Prostate gland (tissue), 2 donors: Measurements from ENCODE around the gene MICU1. TPM values are rescaled to one million over a fixed set of nuclear protein-coding genes. Genes with fewer than 3 reads are reported as not detected.

Source experiments
- DNase-seq: peaks from one replicate; pipeline ENCODE4 v3.0.0-alpha.2; 2019; ENCODE audit warnings: low spot score
- H3K27ac ChIP-seq, 2 donors: fragments of 200-600 bp; sonication (generic); 2 replicates each; pipeline ENCODE4 v1.5.1; 2017 to 2019
- H3K27me3 ChIP-seq: fragments of 200-600 bp; sonication (generic); replicated peaks from 2 replicates; pipeline ENCODE4 v1.5.1; 2019; ENCODE audit not compliant: insufficient read depth
- H3K36me3 ChIP-seq, 2 donors: fragments of 200-600 bp; sonication (generic); 1 replicate in 1 of 2; 2 replicates in 1 of 2; pipeline versions ENCODE4 v1.5.1 to v1.8.1; 2017 to 2019
- H3K4me1 ChIP-seq: fragments of 200-600 bp; sonication (generic); replicated peaks from 2 replicates; pipeline ENCODE4 v1.5.1; 2019
- H3K4me3 ChIP-seq, 2 donors: fragments of 200-600 bp; sonication (generic); 2 replicates each; pipeline ENCODE4 v1.5.1; 2017 to 2019
- H3K9me3 ChIP-seq: fragments of 200-600 bp; sonication (generic); 2 replicates; pipeline ENCODE4 v1.5.1; 2017
- POLR2A ChIP-seq: fragments of 450-650 bp; IDR thresholded peaks from one replicate; pipeline ENCODE4 v1.6.1; 2016; ENCODE audit warnings: antibody characterized with exemption, mild to moderate bottlenecking
- POLR2AphosphoS5 ChIP-seq: sonication (generic); formaldehyde crosslinking; IDR thresholded peaks from one replicate; pipeline ENCODE4 v1.6.1; 2017; ENCODE audit warnings: antibody characterized with exemption
- WGBS: methylation state at CpG from one replicate; pipeline ENCODE4 v1.1.5; 2018; 5-methylcytosine and 5-hydroxymethylcytosine counted together
- intact Hi-C: fragments of 100-400 bp; cut with DNase I; formaldehyde crosslinking; loops from one replicate; pipeline ENCODE4 v1.14.2; 2022
- total RNA-seq, 2 donors: library from RNA; depleted of rRNA; stranded (reverse); fragments of >200 nt; gene quantifications; one replicate each; pipeline ENCODE4 v1.1.0, GENCODE V29; 2016
- TF ChIP-seq, protein P1 (sequence below), 4 experiments: fragments of 200-600 bp in 2 of 4; fragments of 450-650 bp in 2 of 4; sonication (generic) in 2 of 4; IDR thresholded peaks; 1 replicate in 3 of 4; 2 replicates in 1 of 4; pipeline ENCODE4 v1.5.1; 2016 to 2019; ENCODE audit warnings: antibody characterized with exemption in 4 of 4, mild to moderate bottlenecking in 2 of 4, moderate library complexity in 2 of 4

MICU1 gene
- total RNA-seq, 2 donors from 2014 or later = 41.0 to 42.0 TPM

GRCh38 chr10:72645263-72645858, 19.5 kb upstream of the MICU1 start:
- H3K36me3 ChIP-seq = no peaks in the 10 kb centered on the region
- H3K27me3 ChIP-seq = no peaks in the 10 kb centered on the region
- no peak overlapping the region for H3K4me3 ChIP-seq
- WGBS = 81% methylated on average over 2 of the region's 2 CpGs
- no peak for DNase-seq
- TF ChIP-seq POLR2AphosphoS5 (no peak), POLR2A (no peak)
- TF ChIP-seq, protein P1, sequence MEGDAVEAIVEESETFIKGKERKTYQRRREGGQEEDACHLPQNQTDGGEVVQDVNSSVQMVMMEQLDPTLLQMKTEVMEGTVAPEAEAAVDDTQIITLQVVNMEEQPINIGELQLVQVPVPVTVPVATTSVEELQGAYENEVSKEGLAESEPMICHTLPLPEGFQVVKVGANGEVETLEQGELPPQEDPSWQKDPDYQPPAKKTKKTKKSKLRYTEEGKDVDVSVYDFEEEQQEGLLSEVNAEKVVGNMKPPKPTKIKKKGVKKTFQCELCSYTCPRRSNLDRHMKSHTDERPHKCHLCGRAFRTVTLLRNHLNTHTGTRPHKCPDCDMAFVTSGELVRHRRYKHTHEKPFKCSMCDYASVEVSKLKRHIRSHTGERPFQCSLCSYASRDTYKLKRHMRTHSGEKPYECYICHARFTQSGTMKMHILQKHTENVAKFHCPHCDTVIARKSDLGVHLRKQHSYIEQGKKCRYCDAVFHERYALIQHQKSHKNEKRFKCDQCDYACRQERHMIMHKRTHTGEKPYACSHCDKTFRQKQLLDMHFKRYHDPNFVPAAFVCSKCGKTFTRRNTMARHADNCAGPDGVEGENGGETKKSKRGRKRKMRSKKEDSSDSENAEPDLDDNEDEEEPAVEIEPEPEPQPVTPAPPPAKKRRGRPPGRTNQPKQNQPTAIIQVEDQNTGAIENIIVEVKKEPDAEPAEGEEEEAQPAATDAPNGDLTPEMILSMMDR (IDR thresholded peaks at IDR 0.05) = no peak
- no peaks in the 10 kb centered on the region for H3K4me1 ChIP-seq
- H3K9me3 ChIP-seq = no peaks in the 10 kb centered on the region
- H3K27ac ChIP-seq = no peak overlapping the region
- intact Hi-C loops = no loop called here

DNA sequence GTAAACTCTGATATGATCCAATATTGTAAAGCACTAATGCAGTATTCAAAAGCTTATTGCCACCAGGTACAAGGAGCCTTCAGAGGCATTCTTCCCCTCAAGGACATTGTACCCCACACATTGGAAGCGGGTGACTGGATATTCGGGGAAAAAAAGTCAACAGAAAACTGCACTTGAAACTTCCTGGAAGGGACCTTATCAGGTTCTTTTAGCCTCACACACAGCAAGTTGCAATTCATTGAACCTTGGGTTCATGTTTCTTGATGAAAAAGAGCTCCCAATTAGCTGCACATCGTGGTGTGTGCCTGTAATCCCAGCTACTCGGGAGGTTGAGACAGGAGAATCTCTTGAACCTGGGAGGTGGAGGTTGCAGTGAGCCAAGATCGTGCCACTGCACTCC, 16.4 kb upstream of the MICU1 start:
- intact Hi-C loops = no loop called here

GRCh38 chr10:72639441-72639873, 13.6 kb upstream of the MICU1 start:
- Histone ChIP-seq H3K4me3 (no peak overlapping the region), H3K27me3 (no peaks in the 10 kb centered on the region), H3K36me3 (no peaks in the 10 kb centered on the region), H3K9me3 (no peaks in the 10 kb centered on the region), H3K27ac (no peak overlapping the region), H3K4me1 (no peaks in the 10 kb centered on the region)
- intact Hi-C loops = no loop called here
- no peak for DNase-seq
- TF ChIP-seq POLR2AphosphoS5 (no peak), POLR2A (no peak)
- TF ChIP-seq, protein P1 (IDR thresholded peaks at IDR 0.05) = no peak
- WGBS = 86% methylated on average over 5 of the region's 5 CpGs

More for the DNA sequence above, 16.4 kb upstream of the MICU1 start:
- TF ChIP-seq POLR2A = no peak
- no peak for TF ChIP-seq POLR2AphosphoS5
- TF ChIP-seq, protein P1 (IDR thresholded peaks at IDR 0.05) = no peak
- no peak overlapping the region for H3K27ac ChIP-seq
- H3K4me3 ChIP-seq = no peak overlapping the region
- 89% methylated on average over 5 of the region's 5 CpGs for WGBS
- H3K9me3 ChIP-seq = no peaks in the 10 kb centered on the region
- no peaks in the 10 kb centered on the region for H3K4me1 ChIP-seq
- H3K27me3 ChIP-seq = no peaks in the 10 kb centered on the region
- no peak for DNase-seq
- H3K36me3 ChIP-seq = no peaks in the 10 kb centered on the region

- TF ChIP-seq POLR2A = no peak
- TF ChIP-seq POLR2AphosphoS5 = no peak
- TF ChIP-seq, protein P1 (IDR thresholded peaks at IDR 0.05) = no peak
- H3K36me3 ChIP-seq = no peaks in the 10 kb centered on the region
- H3K27ac ChIP-seq = no peak overlapping the region
- no peaks in the 10 kb centered on the region for H3K9me3 ChIP-seq
- intact Hi-C loops = no loop called here
- 75% methylated on average over 4 of the region's 4 CpGs for WGBS
- DNase-seq = no peak
- H3K4me1 ChIP-seq = no peaks in the 10 kb centered on the region
- H3K27me3 ChIP-seq = no peaks in the 10 kb centered on the region
- H3K4me3 ChIP-seq = no peak overlapping the region
Measured at GRCh38 chr10:72638586-72639440, 12.9 kb upstream of the MICU1 start.
